ENCODE data around the gene GH1.

Gene GH1

GRCh38 chr17:63944736-63945499, 26.3 kb upstream of the GH1 start:
- no peak for DNase-seq (ENCODE audit: low spot score)

DNA sequence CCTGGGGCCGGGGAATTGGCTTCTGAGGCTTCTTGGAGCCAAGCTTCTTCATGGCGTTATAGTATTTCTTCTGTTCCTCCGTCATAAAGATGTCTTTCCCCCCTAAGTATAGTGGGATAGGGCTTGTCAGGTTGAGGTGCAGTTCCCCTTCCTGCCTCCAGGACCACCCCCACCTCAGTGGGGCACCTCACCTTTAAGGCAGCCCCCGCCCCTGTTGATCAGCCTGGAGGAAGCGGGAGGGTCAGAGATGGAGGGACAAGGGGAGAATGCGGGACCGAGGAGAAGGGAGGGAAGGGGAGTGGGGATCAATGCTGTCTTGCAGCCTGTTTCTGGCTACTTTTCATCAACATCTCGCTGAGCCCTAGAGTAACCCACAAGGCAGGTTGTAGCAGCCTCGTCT, 25.1 kb upstream of the GH1 start:
- DNase-seq (ENCODE audit: low spot score) = no peak

- no peak for DNase-seq (ENCODE audit: low spot score)
Observed at GRCh38 chr17:63942309-63942985, 23.8 kb upstream of the GH1 start.

DNA sequence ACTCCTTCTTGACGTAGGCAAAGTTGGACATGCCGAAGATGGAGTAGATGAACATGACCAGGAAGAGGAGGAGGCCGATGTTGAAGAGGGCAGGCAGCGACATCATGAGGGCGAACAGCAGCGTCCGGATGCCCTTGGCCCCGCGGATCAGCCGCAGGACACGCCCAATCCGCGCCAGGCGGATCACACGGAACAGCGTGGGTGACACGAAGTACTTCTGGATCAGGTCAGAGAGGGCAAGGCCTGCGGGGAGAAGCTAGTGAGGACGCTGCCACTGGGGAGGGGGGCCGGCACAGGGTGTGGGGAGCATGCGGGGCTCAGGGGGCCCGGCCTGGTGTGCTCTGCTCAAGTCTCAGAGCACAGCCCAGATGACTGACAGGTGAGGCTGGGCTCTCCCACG, 23.1 kb upstream of the GH1 start:
- no peak for DNase-seq (ENCODE audit: low spot score)

GRCh38 chr17:63941162-63941561, 22.5 kb upstream of the GH1 start:
- DNase-seq (ENCODE audit: low spot score) = no peak

GRCh38 chr17:63940584-63940983, 21.9 kb upstream of the GH1 start:
- peak; percentile 11 for DNase-seq (ENCODE audit: low spot score)

DNA sequence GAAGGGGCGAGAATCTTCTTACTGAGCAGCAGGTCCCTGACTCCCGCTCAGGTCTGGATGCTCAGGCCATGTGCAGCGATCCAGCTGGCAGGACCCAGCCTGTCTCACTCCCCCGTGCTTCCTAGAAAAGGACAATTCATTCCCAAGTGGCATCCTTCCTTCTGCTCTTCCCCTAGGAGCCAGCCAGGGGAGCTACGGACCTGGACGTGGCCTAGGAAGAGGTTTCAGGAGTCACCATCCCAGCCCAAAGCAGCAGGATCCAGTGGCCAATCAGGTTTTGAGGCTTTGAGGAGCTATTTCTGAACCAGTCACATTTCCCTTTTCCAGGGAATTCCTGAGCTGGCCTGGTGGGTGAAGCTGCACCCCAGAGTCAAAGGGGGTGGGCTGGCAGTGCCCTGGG, 21.2 kb upstream of the GH1 start:
- peak; percentile 33 for DNase-seq (ENCODE audit: low spot score)

- no peak for DNase-seq (ENCODE audit: low spot score)
Observed at GRCh38 chr17:63939401-63939800, 20.8 kb upstream of the GH1 start.

GRCh38 chr17:63937920-63938319, 19.3 kb upstream of the GH1 start:
- no peak for DNase-seq (ENCODE audit: low spot score)

GRCh38 chr17:63937319-63937718, 18.7 kb upstream of the GH1 start:
- DNase-seq (ENCODE audit: low spot score) = no peak

DNA sequence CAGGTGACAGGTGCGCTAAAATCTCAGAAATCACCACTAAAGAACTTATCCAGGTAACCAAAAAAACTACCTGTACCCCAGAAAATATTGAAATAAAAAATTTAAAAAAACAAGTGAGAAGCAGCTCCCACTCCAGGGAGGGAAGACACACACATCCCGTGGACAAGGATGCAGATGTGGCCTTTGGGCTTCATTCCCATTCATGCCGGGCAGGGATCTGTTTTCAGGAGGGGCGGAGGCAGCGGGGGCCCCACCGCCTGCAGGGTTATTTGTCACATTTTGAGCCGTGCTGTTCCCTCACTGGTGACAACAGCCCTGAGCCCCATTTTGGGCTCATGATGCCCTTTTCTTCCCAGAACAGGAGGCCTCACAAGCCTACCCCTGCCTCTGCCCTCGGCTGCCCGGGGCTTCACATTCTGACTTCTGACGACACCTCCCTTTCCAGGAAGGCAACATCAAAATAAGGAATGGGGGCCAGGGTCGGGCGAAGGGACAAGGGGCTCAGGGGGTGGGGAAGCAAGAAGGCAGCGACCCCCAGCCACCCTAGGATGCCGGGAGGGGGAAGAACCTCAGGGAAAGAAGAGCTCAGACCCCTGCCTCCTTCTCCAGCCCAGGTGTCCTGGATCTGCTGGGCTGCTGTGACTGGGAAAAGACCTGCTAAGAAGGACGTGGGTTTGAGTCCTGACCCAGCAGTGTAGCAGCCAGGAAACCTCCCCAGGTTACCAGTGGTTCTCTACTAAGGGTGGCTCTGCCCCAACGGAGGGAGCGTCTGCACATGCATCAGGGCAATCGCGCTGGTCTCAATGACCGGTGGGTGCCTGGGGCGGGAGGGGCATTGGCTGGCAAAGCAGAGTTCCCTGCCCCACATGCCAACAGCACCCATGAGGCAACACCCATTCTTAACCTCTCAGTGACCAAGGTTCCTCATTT, 15.8 kb upstream of the GH1 start:
- DNase-seq (ENCODE audit: low spot score) = peak; percentile 3

DNA sequence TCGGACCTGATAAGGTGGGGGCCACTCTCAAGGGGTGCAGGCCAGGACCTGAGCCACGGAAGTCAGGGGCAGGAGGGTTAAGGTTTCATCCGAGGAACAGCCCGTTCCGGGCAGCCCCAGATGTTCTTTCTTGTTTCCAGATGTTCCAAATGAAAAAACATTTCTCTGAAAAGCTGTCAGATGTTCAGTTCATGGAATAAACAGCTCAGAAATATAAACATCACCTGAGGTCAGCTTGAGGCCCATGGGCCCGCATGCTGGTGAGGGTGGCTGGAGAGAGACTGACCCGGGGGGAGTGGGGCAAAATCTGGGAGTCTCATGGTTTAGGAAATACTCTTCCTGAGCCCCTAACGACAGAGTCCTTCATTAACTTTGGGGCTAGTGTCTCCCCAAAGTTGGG, 15.0 kb upstream of the GH1 start:
- peak; percentile 1 for DNase-seq (ENCODE audit: low spot score)

GRCh38 chr17:63932721-63933120, 14.1 kb upstream of the GH1 start:
- peak; percentile 5 for DNase-seq (ENCODE audit: low spot score)

- DNase-seq (ENCODE audit: low spot score) = peak; percentile 20
Observed at GRCh38 chr17:63931981-63932561, 13.4 kb upstream of the GH1 start, which contains the start of gene CD79B. Gene CD79B (minus strand): TSS chr17:63932331. CDS start chr17:63932261, 70 bp downstream.

DNA sequence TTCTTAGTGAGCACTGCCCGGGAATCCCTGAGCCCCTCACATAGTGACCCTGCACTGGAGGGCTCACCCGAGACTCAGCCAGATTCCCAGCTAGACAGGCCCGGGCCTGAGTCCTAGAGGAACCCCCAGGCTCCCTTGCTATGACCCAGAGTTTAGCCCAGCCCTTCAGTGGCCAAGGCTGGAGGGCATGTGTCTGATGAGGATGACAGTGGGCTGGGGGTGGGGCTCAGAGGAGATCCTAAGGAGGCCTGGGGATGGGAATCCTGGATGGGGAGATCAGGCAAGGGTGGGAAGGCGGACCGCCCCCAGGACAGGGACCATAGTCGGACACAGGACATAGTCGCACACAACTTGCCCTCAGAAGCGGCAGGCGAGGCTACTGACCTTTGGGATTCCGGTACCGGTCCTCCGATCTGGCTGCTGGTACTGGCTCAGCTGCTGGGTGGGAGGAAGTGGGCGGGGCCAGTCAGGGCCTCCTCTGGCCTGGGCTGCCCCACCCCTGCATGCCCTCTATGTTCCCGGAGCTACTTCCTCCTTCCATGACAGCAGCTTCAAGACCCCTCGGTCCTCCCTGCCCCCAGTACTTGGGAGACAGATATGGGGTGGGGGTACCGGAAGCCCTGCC, 12.4 kb upstream of the GH1 start:
- peak; percentile 81 for DNase-seq (ENCODE audit: low spot score)

DNA sequence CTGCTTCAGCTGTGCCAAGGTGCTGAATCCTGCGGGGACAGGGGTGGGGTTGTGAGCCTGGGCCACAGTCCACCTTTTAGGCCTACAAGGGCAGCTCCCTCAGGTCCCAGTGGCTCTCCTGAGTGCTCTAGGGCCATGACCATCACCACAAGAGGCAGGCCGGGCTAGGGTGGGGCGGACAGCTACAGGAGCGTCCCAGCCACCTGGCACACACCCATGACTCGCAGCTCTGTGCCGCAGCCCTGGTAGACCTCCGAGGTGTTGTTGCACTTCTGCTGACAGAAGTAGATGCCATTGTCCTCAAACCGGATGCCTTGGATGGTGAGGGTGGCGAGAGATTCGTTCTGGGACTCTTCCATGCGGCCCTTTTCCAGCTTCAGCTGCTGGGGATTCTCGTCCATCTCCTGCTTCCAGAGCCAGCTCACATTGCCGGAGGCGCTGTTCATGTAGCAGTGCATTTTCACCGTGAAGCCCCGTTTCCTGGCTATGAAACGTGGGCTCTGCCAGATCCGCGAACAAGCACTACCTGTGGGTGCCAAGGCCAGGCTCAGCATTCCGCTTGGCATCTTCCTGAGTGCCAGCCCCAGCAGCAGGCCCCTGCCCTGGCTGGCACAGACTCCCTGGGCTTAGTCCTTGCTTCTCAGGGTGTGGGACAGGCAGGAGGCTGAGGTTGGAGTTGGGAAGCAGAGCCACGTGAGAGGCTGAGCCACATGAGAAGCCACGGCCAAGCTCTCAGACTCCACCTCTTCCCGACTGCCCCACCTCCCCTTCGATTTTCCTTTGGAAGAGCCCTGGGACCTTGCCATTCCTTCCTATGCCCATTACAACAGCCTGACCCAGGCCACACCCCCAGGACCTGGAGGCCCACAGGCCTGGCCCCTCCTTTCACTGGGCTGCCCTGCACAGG, 11.5 kb upstream of the GH1 start:
- DNase-seq (ENCODE audit: low spot score) = peak; percentile 50

- peak; percentile 2 for DNase-seq (ENCODE audit: low spot score)
Observed at GRCh38 chr17:63928966-63929695, 10.5 kb upstream of the GH1 start.

DNA sequence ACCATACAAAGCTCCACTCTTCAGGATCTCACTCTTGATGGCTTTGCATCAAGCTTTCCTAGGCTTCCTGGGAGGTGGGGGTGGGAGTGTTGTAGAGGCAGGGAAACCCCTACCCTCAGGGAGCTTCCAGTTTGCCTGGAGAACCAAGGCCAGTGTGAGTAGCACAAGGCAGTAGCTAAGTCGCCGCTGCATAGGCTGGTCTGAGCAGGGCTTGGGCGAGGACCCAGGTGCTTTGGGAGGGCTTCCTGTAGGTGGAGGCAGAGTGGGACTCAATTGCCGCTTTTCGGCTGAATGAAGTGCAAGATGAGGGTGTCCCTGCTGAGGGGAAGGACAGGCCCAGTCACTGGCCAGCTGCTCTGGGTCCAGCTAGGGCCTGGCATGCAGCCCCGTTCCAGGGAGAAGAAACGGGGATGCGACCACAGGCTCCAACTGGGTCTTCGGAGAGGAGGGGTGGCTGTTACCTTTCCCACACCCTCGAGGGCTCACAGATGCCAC, 9.6 kb upstream of the GH1 start:
- peak; percentile 2 for DNase-seq (ENCODE audit: low spot score)

GRCh38 chr17:63927464-63928171, 9.0 kb upstream of the GH1 start:
- DNase-seq (ENCODE audit: low spot score) = peak; percentile 12
